K562 (cell line): ENCODE results near the gene LRRC15. TPM values are rescaled to one million over a fixed set of nuclear protein-coding genes. Genes with fewer than 3 reads are reported as not detected.

Source experiments
- BRF2 ChIP-seq: IDR thresholded peaks from 3 replicates; pipeline ENCODE4 v1.6.1; 2011; ENCODE audit warnings: borderline replicate concordance, mild to moderate bottlenecking; ENCODE audit not compliant: insufficient read length, insufficient read depth
- CBX5 ChIP-seq: IDR thresholded peaks from 2 replicates; pipeline ENCODE4 v1.6.1; 2014; ENCODE audit warnings: low read depth, borderline replicate concordance
- ESRRB ChIP-seq: fragments of 250-450 bp; sonication (Bioruptor Pico); IDR thresholded peaks from 2 replicates; pipeline ENCODE4 v1.5.0; 2020; ENCODE audit warnings: mild to moderate bottlenecking, moderate library complexity, borderline replicate concordance
- FOXA1 ChIP-seq: fragments of 450-650 bp; IDR thresholded peaks from 2 replicates; pipeline ENCODE4 v1.6.1; 2016; ENCODE audit warnings: mild to moderate bottlenecking, borderline replicate concordance
- KLF16 ChIP-seq: IDR thresholded peaks from 2 replicates; pipeline ENCODE4 v1.6.1; 2016; ENCODE audit warnings: antibody characterized with exemption
- MGA ChIP-seq: fragments of 450-650 bp; IDR thresholded peaks from 2 replicates; pipeline ENCODE4 v1.6.1; 2016; ENCODE audit warnings: mild to moderate bottlenecking, moderate library complexity
- MYNN ChIP-seq, 2 experiments: sonication (generic); formaldehyde crosslinking in 1 of 2; IDR thresholded peaks; 2 replicates each; pipeline versions ENCODE4 v1.5.0 to v1.6.1; 2016 to 2020; ENCODE audit warnings: antibody characterized with exemption in 1 of 2, missing genetic modification reagents in 1 of 2
- TEAD2 ChIP-seq: fragments of 450-650 bp; IDR thresholded peaks from 2 replicates; pipeline ENCODE4 v1.6.1; 2016; ENCODE audit warnings: missing genetic modification characterization, control low read depth, missing compliant biosample characterization
- ZFP1 ChIP-seq: fragments of 450-650 bp; formaldehyde crosslinking; IDR thresholded peaks from 2 replicates; pipeline ENCODE4 v1.4.0; 2020; ENCODE audit warnings: mild to moderate bottlenecking, mixed read lengths
- ZNF239 ChIP-seq: fragments of 250-450 bp; sonication (Bioruptor Pico); IDR thresholded peaks from 2 replicates; pipeline ENCODE4 v1.4.0; 2020; ENCODE audit warnings: mild to moderate bottlenecking
- polyA plus RNA-seq, 8 experiments: library from polyadenylated mRNA; depleted of rRNA in 4 of 8; stranded (reverse) in 5 of 8; unstranded in 3 of 8; fragments of >200 nt; fragmentation: Nextera tagmentation in 2 of 8; fragmentation: Illumina TruSeq in 1 of 8; extraction: Ambion mirVana in 2 of 8; extraction: Trizol in 1 of 8; gene quantifications; 2 replicates each; pipeline versions ENCODE4 v1.2.1 to v1.2.3, GENCODE V29; 2011 to 2014; ENCODE audit warnings: inconsistent platforms in 1 of 8, missing spikeins in 1 of 8
- total RNA-seq, 7 experiments: library from RNA; depleted of rRNA in 6 of 7; stranded (reverse); fragments of >200 nt in 6 of 7; fragmentation: Illumina TruSeq in 2 of 7; extraction: Trizol in 2 of 7; gene quantifications; 2 replicates each; pipeline versions ENCODE4 v1.2.1 to v1.2.3, GENCODE V29; 2011 to 2021; ENCODE audit warnings: low replicate concordance in 1 of 7
- TF ChIP-seq, protein P1 (sequence below): sonication (generic); formaldehyde crosslinking; IDR thresholded peaks from 2 replicates; pipeline ENCODE4 v1.8.0; 2022; ENCODE audit warnings: missing genetic modification reagents, mild to moderate bottlenecking, borderline replicate concordance
- TF ChIP-seq, protein P2 (sequence below): fragments of 450-650 bp; formaldehyde crosslinking; IDR thresholded peaks from 2 replicates; pipeline ENCODE4 v1.4.0; 2020; ENCODE audit warnings: mild to moderate bottlenecking

Gene LRRC15
- total and polyA plus RNA-seq, 9 of the 15 experiments (the other 6 are each of a cell fraction or from before 2014, with no cell fraction given), result not detected

DNA sequence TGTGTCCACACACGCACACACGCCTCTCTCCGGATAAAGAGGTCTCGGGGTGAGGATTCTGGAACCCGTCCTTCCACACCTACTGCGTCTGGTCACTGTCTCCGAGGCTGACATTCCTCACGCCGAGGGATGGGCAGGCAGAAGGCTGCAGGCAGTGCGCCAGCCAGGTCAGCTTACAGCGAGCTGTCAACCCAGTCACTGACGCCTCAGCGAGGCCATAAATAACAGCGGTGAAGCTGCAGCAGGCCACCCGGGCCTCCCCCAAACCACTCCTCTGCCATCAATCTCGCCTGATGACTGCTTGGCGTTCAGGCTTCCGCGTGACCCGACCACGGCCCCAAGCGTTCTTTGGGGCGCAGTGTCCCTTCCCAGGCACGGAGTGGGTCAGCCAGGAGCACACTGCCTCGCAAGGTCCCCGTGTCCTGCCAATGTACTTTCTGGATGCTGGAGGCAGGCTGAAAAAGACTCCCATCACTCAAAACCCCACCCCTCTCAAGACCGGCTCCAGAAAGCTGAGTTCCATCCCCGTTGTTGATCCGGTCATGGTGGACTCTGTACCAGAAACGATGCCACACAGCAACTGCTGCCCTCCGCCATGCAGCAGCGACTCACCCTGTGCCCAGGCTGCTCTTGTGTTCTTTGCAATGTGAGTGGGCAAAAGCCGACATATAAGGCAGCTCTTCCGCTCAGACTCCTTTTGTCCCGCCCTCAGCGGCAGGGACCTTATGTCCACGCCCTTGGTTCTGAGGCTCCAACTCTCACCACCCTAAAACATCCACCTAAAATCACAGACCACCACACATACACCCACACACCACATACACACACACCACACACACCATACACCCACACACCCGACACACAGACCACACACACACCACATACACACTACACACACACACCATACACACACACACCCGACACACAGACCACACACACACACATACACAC lies 45.5 kb downstream of the LRRC15 start (continued):
- peak; percentile 39; the same call in 1 of the 2 replicates for TF ChIP-seq MGA
- no peak for TF ChIP-seq ZFP1 (CRISPR knock-in tag)
- no peak for TF ChIP-seq TEAD2
- peak; percentile 69; the same call in 1 of the 2 replicates for TF ChIP-seq KLF16
- TF ChIP-seq BRF2, result no peak
- TF ChIP-seq, protein P1, sequence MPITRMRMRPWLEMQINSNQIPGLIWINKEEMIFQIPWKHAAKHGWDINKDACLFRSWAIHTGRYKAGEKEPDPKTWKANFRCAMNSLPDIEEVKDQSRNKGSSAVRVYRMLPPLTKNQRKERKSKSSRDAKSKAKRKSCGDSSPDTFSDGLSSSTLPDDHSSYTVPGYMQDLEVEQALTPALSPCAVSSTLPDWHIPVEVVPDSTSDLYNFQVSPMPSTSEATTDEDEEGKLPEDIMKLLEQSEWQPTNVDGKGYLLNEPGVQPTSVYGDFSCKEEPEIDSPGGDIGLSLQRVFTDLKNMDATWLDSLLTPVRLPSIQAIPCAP (CRISPR knock-in tag), result no peak
- TF ChIP-seq MYNN (IDR thresholded peaks at IDR 0.05), result peak; percentile 63; the same call in 1 of the 2 replicates
- no peak for TF ChIP-seq MYNN (CRISPR knock-in tag; IDR thresholded peaks at IDR 0.05)
- TF ChIP-seq, protein P2, sequence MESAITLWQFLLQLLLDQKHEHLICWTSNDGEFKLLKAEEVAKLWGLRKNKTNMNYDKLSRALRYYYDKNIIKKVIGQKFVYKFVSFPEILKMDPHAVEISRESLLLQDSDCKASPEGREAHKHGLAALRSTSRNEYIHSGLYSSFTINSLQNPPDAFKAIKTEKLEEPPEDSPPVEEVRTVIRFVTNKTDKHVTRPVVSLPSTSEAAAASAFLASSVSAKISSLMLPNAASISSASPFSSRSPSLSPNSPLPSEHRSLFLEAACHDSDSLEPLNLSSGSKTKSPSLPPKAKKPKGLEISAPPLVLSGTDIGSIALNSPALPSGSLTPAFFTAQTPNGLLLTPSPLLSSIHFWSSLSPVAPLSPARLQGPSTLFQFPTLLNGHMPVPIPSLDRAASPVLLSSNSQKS (CRISPR knock-in tag), result no peak
- TF ChIP-seq ESRRB (CRISPR knock-in tag), result no peak
- 0 out of 2 replicates have a peak, but pooled peaks have one; percentile 65 for TF ChIP-seq CBX5
- TF ChIP-seq ZNF239 (CRISPR knock-in tag), result no peak
- no peak for TF ChIP-seq FOXA1
